ENCODE results near the gene CFAP206.
A peak's percentile ranks its signal among the peaks of the same experiment; 100 is the strongest.
"Not testable (repeated sequence)": the region's sequence is repeated elsewhere in the genome, so short reads cannot be mapped to it uniquely, and the experiment has no call there.

Gene CFAP206

DNA sequence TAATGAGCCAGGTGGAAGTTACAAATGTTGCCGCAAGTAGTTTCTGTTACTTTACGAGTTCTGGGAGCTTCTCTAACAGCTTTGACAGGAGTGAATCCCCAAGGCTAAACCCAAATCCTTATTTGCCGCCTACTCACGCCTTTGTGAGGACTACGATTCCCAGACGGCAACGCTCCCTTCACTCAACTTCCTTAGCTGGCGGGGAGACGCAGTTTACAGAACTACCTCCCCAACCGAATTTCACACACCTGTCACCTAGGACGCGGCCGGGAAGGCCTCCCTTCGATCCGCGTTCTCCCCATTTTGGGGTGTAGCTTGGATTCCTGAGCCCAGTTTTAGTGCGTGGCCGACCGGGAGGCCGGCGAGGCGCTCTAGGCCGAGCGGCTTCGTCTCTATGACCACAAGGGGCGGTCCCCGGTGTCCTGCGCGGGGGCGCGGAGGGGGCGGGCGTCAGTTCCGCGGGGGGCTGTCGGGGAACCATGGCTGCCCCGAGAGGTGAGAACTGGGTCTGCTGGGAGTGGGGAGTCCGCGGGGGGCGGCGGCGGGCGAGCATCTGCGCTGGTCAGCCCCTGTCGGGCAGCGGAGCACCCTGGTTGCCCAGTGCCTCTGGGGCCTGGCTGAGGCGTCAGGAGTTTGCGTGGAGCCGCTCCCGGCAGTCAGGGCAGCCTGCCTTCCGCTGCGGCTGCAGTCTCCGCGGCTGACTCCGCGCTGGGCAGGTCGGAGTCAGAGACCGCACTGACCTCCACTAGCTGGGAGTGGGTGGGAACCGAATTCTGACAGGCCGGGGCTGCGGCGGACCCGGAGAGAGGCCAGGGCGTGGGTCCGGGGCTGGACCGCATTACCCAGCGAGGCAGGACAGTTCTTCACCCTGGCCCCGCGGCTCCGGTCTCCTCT, 65.0 kb downstream of the CFAP206 start, which contains the start of gene SLC35A1:
TSS of gene SLC35A1 (plus strand) at position 450 of the 894 bp plus-strand sequence. CDS start at position 480, 30 bp downstream.
- Histone ChIP-seq H3K27ac (ENCODE audit: insufficient read depth, low read length, poor library complexity, severe bottlenecking) (peak within 1 kb of the TSS; percentile 93), H3K4me3 (ENCODE audit: insufficient read depth, low read depth, low read length, poor library complexity, severe bottlenecking) (peak within 1 kb of the TSS; percentile 96), H3K4me1 (ENCODE audit: control insufficient read depth, insufficient read depth, low read length, poor library complexity, severe bottlenecking) (peaks cover 6% of the 10 kb centered on the region), H3K27me3 (replicated peaks; ENCODE audit: control insufficient read depth, insufficient read depth, low read length, poor library complexity, severe bottlenecking) (no peaks in the 10 kb centered on the region), H3K36me3 (ENCODE audit: control insufficient read depth, insufficient read depth, low read length) (no peaks in the 10 kb centered on the region), H3K9me3 (ENCODE audit: control insufficient read depth, low read length) (no peaks in the 10 kb centered on the region)
- DNase-seq: peak; percentile 60 to 76 (median 71)

DNA sequence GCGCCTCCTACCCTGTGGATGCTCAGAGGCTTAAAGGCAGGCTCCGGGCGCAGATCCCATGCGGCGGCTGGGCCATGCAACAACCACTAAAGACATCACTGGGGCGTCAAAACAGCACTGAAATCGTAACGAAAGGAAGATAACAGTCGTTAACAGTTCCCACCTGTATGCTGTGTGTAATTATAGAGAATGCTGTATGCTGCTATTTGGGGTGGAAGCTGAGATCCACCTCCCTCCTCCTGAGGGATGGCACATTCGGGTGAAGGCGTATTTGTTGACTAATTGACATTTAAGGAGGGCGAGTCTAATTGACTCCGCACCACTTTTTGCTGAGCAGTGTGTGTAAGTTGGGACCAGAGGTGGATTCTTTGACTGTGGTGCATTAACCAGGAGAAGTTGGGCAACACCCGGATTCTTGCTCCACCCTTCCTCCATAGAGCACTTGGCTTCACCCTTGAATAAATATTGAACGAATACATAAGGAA, 65.7 kb downstream of the CFAP206 start:
- Histone ChIP-seq H3K27me3 (replicated peaks; ENCODE audit: control insufficient read depth, insufficient read depth, low read length, poor library complexity, severe bottlenecking) (no peaks in the 10 kb centered on the region), H3K27ac (ENCODE audit: insufficient read depth, low read length, poor library complexity, severe bottlenecking) (peak overlapping the region; percentile 93), H3K9me3 (ENCODE audit: control insufficient read depth, low read length) (no peaks in the 10 kb centered on the region), H3K36me3 (ENCODE audit: control insufficient read depth, insufficient read depth, low read length) (no peaks in the 10 kb centered on the region), H3K4me3 (ENCODE audit: insufficient read depth, low read depth, low read length, poor library complexity, severe bottlenecking) (peak overlapping the region; percentile 96), H3K4me1 (ENCODE audit: control insufficient read depth, insufficient read depth, low read length, poor library complexity, severe bottlenecking) (peaks cover 6% of the 10 kb centered on the region)
- peak in 1 of 3 donors; percentile 7 for DNase-seq

DNA sequence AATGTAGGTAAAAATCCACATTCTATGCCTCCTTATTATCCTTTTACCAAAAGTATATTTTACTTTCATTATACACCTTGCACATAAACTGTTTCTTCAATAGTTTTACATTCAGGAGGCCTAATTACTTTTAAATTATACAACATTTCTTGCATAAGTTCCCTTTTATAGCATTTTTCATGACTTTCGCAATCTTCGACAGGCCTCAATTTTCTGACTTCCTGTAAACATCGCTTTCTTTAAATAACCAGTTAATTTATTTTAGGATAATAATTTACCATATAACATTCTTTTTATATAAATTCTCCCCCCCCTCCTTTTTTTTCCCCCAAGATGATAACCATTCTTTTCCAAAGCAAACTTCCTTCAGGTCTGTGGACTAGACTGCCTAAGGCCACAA, 74.2 kb downstream of the CFAP206 start:
- H3K4me3 ChIP-seq (ENCODE audit: insufficient read depth, low read depth, low read length, poor library complexity, severe bottlenecking): no peak overlapping the region
- DNase-seq: no peak
- no peaks in the 10 kb centered on the region for H3K27me3 ChIP-seq (replicated peaks; ENCODE audit: control insufficient read depth, insufficient read depth, low read length, poor library complexity, severe bottlenecking)
- H3K36me3 ChIP-seq (ENCODE audit: control insufficient read depth, insufficient read depth, low read length): no peaks in the 10 kb centered on the region
- no peaks in the 10 kb centered on the region for H3K9me3 ChIP-seq (ENCODE audit: control insufficient read depth, low read length)
- H3K4me1 ChIP-seq (ENCODE audit: control insufficient read depth, insufficient read depth, low read length, poor library complexity, severe bottlenecking): no peaks in the 10 kb centered on the region
- no peak overlapping the region for H3K27ac ChIP-seq (ENCODE audit: insufficient read depth, low read length, poor library complexity, severe bottlenecking)

DNA sequence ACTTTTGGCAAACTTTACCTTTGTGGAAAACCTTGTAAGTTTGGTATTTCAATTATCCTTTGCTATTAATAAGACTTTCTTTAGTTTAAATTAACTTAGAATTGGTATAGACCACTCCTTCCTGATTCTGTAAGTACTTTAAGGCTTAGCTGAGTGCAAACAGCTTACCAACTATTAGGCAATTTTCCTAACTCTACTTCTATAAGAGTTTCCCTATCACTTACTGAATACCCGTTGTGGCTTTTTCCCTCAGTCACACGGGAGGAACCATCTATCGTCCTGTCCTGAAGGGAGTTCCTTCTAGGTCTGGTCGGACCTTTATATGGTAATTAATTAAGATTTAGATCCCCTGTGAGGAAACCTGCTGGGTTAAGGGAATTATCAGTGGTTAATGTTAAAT, 74.6 kb downstream of the CFAP206 start:
- no peaks in the 10 kb centered on the region for H3K36me3 ChIP-seq (ENCODE audit: control insufficient read depth, insufficient read depth, low read length)
- H3K27me3 ChIP-seq (replicated peaks; ENCODE audit: control insufficient read depth, insufficient read depth, low read length, poor library complexity, severe bottlenecking): no peaks in the 10 kb centered on the region
- H3K9me3 ChIP-seq (ENCODE audit: control insufficient read depth, low read length): no peaks in the 10 kb centered on the region
- no peak overlapping the region for H3K4me3 ChIP-seq (ENCODE audit: insufficient read depth, low read depth, low read length, poor library complexity, severe bottlenecking)
- H3K27ac ChIP-seq (ENCODE audit: insufficient read depth, low read length, poor library complexity, severe bottlenecking): no peak overlapping the region
- no peak for DNase-seq
- H3K4me1 ChIP-seq (ENCODE audit: control insufficient read depth, insufficient read depth, low read length, poor library complexity, severe bottlenecking): no peaks in the 10 kb centered on the region

DNA sequence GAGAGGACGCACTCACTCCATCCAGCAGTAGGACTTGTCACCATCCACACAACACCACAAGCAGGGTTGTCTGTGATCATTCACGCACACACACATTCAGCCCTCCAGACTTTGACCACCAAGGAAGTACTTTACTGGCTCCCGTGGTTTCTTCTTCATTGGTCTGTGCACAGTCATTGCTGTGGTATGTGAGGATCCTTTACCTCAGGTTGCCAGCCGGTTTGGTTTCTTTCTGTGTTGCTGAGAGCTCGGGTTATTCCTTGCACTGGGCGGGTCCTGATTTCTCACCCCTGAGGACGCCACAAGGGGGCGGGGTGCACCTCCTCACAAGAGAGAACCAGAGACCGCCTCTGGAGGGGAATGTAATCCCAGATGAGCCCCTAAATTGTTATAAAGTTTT, 76.2 kb downstream of the CFAP206 start:
- Histone ChIP-seq H3K27ac (ENCODE audit: insufficient read depth, low read length, poor library complexity, severe bottlenecking) (no peak overlapping the region), H3K4me1 (ENCODE audit: control insufficient read depth, insufficient read depth, low read length, poor library complexity, severe bottlenecking) (no peaks in the 10 kb centered on the region), H3K36me3 (ENCODE audit: control insufficient read depth, insufficient read depth, low read length) (no peaks in the 10 kb centered on the region), H3K4me3 (ENCODE audit: insufficient read depth, low read depth, low read length, poor library complexity, severe bottlenecking) (no peak overlapping the region), H3K27me3 (replicated peaks; ENCODE audit: control insufficient read depth, insufficient read depth, low read length, poor library complexity, severe bottlenecking) (no peaks in the 10 kb centered on the region), H3K9me3 (ENCODE audit: control insufficient read depth, low read length) (no peaks in the 10 kb centered on the region)
- no peak for DNase-seq

DNA sequence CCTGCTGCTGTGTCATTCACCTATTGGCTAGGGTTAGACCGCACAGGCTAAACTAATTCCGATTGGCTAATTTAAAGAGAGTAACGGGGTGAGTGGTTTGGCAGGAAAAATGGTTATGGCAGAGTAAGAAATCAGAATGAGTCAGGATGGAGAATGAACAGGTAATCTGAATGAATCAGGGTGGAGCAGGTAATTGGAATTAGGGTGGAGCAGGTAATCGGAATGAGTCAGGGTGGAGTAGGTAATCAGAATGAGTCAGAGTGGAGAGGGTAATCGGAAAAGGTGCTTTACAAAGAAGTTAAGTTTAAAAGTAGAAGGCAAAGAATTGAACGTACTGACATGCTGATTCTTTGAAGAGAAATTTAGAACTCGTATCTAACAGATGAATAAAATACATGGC, 76.7 kb downstream of the CFAP206 start:
- Histone ChIP-seq H3K4me3 (ENCODE audit: insufficient read depth, low read depth, low read length, poor library complexity, severe bottlenecking) (no peak overlapping the region), H3K9me3 (ENCODE audit: control insufficient read depth, low read length) (no peaks in the 10 kb centered on the region), H3K36me3 (ENCODE audit: control insufficient read depth, insufficient read depth, low read length) (no peaks in the 10 kb centered on the region), H3K4me1 (ENCODE audit: control insufficient read depth, insufficient read depth, low read length, poor library complexity, severe bottlenecking) (no peaks in the 10 kb centered on the region), H3K27ac (ENCODE audit: insufficient read depth, low read length, poor library complexity, severe bottlenecking) (no peak overlapping the region), H3K27me3 (replicated peaks; ENCODE audit: control insufficient read depth, insufficient read depth, low read length, poor library complexity, severe bottlenecking) (no peaks in the 10 kb centered on the region)
- no peak for DNase-seq

DNA sequence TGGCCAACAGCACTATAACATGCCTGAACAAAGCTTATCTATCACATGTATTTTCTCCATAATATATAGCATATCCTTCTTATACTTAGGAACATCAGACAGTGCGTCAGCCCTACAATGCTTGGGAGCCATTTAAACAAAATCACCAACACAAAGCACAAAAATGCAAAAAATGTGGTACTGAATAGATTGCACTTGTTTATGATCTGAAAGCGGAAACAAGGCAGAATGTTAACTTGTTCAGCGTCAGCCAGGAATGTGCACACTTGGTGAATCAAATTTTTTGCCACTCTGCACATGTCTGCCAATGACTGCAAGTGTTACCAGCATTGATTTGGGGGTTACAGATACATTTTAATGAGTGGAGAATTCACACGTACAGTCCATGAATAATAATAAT, 79.8 kb downstream of the CFAP206 start:
- no peaks in the 10 kb centered on the region for H3K4me1 ChIP-seq (ENCODE audit: control insufficient read depth, insufficient read depth, low read length, poor library complexity, severe bottlenecking)
- H3K27ac ChIP-seq (ENCODE audit: insufficient read depth, low read length, poor library complexity, severe bottlenecking): no peak overlapping the region
- H3K27me3 ChIP-seq (replicated peaks; ENCODE audit: control insufficient read depth, insufficient read depth, low read length, poor library complexity, severe bottlenecking): no peaks in the 10 kb centered on the region
- H3K4me3 ChIP-seq (ENCODE audit: insufficient read depth, low read depth, low read length, poor library complexity, severe bottlenecking): no peak overlapping the region
- no peaks in the 10 kb centered on the region for H3K36me3 ChIP-seq (ENCODE audit: control insufficient read depth, insufficient read depth, low read length)
- DNase-seq: no peak
- H3K9me3 ChIP-seq (ENCODE audit: control insufficient read depth, low read length): no peaks in the 10 kb centered on the region

DNA sequence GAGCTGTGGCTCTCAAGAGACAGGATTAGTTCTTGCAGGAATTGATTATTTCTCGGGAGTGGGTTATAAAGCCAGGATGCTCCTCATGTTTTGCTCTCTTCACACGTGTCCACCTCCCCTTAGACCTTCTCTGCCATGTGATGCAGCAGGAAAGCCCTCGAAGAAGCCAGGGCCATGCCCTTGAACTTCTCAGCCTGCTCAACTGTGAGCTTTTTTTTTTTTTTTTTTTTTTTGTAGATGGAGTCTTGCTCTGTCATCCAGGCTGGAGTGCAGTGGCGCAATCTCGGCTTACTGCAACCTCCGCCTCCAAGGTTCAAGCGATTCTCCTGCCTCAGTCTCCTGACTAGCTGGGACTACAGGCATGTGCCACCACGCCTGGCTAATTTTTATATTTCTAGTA, 81.6 kb downstream of the CFAP206 start:
- not testable (repeated sequence) for H3K4me1 ChIP-seq (ENCODE audit: control insufficient read depth, insufficient read depth, low read length, poor library complexity, severe bottlenecking); DNase-seq; H3K27me3 ChIP-seq (replicated peaks; ENCODE audit: control insufficient read depth, insufficient read depth, low read length, poor library complexity, severe bottlenecking); H3K9me3 ChIP-seq (ENCODE audit: control insufficient read depth, low read length); H3K36me3 ChIP-seq (ENCODE audit: control insufficient read depth, insufficient read depth, low read length); H3K4me3 ChIP-seq (ENCODE audit: insufficient read depth, low read depth, low read length, poor library complexity, severe bottlenecking); H3K27ac ChIP-seq (ENCODE audit: insufficient read depth, low read length, poor library complexity, severe bottlenecking)

DNA sequence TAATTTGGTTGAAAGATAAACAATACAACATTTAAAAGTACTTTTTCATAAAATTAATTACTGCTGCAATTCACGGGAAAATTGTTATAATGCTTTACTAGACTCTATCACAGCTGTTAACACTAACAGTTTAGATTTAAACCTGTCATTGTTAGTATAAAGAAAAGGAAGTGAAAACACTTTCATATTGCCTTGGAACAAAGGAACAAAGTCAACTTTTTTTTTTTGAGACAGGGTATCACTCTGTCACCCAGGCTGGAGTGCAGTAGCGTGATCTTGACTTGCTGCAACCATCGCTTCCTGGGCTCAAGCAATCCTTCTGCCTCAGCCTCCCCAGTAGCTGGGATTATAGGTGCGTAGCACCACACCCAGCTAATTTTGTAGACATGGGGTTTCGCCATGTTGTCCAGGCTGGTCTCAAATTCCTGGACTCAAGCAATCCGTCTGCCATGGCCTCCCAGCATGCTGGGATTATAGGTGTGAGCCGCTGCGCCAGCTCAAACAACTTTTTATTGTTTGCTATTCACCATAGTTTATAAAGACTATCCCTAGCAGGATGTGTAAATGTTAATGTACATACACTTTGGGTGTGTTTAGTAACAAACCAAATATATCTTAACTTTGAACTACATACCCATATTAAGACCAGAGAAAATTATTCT, 87.1 kb downstream of the CFAP206 start:
- H3K36me3 ChIP-seq (ENCODE audit: control insufficient read depth, insufficient read depth, low read length): no peaks in the 10 kb centered on the region
- H3K27me3 ChIP-seq (replicated peaks; ENCODE audit: control insufficient read depth, insufficient read depth, low read length, poor library complexity, severe bottlenecking): no peaks in the 10 kb centered on the region
- no peaks in the 10 kb centered on the region for H3K9me3 ChIP-seq (ENCODE audit: control insufficient read depth, low read length)
- H3K27ac ChIP-seq (ENCODE audit: insufficient read depth, low read length, poor library complexity, severe bottlenecking): no peak overlapping the region
- no peak overlapping the region for H3K4me3 ChIP-seq (ENCODE audit: insufficient read depth, low read depth, low read length, poor library complexity, severe bottlenecking)
- no peaks in the 10 kb centered on the region for H3K4me1 ChIP-seq (ENCODE audit: control insufficient read depth, insufficient read depth, low read length, poor library complexity, severe bottlenecking)
- no peak for DNase-seq

DNA sequence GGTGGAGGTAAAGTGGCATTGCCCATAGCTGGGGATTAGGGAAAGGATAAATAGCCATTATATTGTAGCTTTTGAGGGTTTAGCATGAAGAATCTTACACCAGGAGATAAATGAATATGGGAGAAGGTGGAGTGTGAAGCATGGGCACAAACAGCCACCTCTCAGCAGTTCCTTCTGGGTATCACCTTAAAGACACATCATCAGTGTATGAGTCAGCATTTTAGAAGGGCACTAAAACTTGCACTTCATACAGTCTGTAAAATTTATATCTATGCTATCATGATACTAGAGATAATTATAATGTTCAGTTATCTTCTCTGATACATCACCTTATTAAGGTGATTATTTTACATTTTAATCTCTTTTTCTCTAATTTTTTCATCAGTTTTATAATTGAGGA, 90.3 kb downstream of the CFAP206 start:
- no peak overlapping the region for H3K27ac ChIP-seq (ENCODE audit: insufficient read depth, low read length, poor library complexity, severe bottlenecking)
- peaks cover 11% of the 10 kb centered on the region for H3K36me3 ChIP-seq (ENCODE audit: control insufficient read depth, insufficient read depth, low read length)
- no peak overlapping the region for H3K4me3 ChIP-seq (ENCODE audit: insufficient read depth, low read depth, low read length, poor library complexity, severe bottlenecking)
- peaks cover 4% of the 10 kb centered on the region for H3K4me1 ChIP-seq (ENCODE audit: control insufficient read depth, insufficient read depth, low read length, poor library complexity, severe bottlenecking)
- DNase-seq: no peak
- no peaks in the 10 kb centered on the region for H3K9me3 ChIP-seq (ENCODE audit: control insufficient read depth, low read length)
- H3K27me3 ChIP-seq (replicated peaks; ENCODE audit: control insufficient read depth, insufficient read depth, low read length, poor library complexity, severe bottlenecking): no peaks in the 10 kb centered on the region
